SK-N-SH treated with all-trans-retinoic acid at 6 μM for 48 hours (cell line): ENCODE data around the gene GRID1.

Experiments used
- ATAC-seq: fragments of 200-7000 bp; cut with Tn5 transposase; 3 replicates; pipeline ENCODE4 v1.9.1; 2020; ENCODE audit warnings: mild to moderate bottlenecking, moderate library complexity
- ARNTL ChIP-seq: fragments of 450-650 bp; formaldehyde crosslinking; IDR thresholded peaks from 2 replicates; pipeline ENCODE4 v1.5.0; 2020; ENCODE audit warnings: low read depth, mild to moderate bottlenecking, moderate library complexity, borderline replicate concordance
- BACH2 ChIP-seq: fragments of 250-450 bp; sonication (Bioruptor Pico); IDR thresholded peaks from 2 replicates; pipeline ENCODE4 v1.9.0; 2021; ENCODE audit warnings: mild to moderate bottlenecking, borderline replicate concordance
- CSRNP3 ChIP-seq: fragments of 250-450 bp; sonication (Bioruptor Pico); IDR thresholded peaks from 2 replicates; pipeline ENCODE4 v1.5.1; 2021; ENCODE audit warnings: mild to moderate bottlenecking, moderate library complexity
- ESRRG ChIP-seq: fragments of 250-450 bp; sonication (Bioruptor Pico); IDR thresholded peaks from 2 replicates; pipeline ENCODE4 v1.6.1; 2021; ENCODE audit warnings: mild to moderate bottlenecking
- GLIS3 ChIP-seq: fragments of 250-450 bp; sonication (Bioruptor Pico); IDR thresholded peaks from 2 replicates; pipeline ENCODE4 v1.5.0; 2020; ENCODE audit warnings: mild to moderate bottlenecking, moderate library complexity
- ISL1 ChIP-seq: fragments of 250-450 bp; sonication (Bioruptor Pico); IDR thresholded peaks from 2 replicates; pipeline ENCODE4 v2.1.2; 2022; ENCODE audit warnings: mild to moderate bottlenecking, moderate library complexity
- OSR1 ChIP-seq: fragments of 250-450 bp; sonication (Bioruptor Pico); IDR thresholded peaks from 2 replicates; pipeline ENCODE4 v1.8.0; 2022; ENCODE audit warnings: moderate library complexity, mild to moderate bottlenecking, inconsistent platforms
- PATZ1 ChIP-seq: fragments of 250-450 bp; sonication (Bioruptor Pico); IDR thresholded peaks from 2 replicates; pipeline ENCODE4 v1.8.0; 2020; ENCODE audit warnings: mild to moderate bottlenecking, moderate library complexity, borderline replicate concordance
- POU6F1 ChIP-seq: fragments of 250-450 bp; sonication (Bioruptor Pico); IDR thresholded peaks from 2 replicates; pipeline ENCODE4 v1.8.0; 2021; ENCODE audit warnings: low read depth, mild to moderate bottlenecking, moderate library complexity, borderline replicate concordance
- PPARA ChIP-seq: fragments of 250-450 bp; sonication (Bioruptor Pico); IDR thresholded peaks from 2 replicates; pipeline ENCODE4 v1.5.0; 2020; ENCODE audit warnings: mild to moderate bottlenecking, borderline replicate concordance
- RARB ChIP-seq: fragments of 250-450 bp; sonication (Bioruptor Pico); IDR thresholded peaks from 2 replicates; pipeline ENCODE4 v1.8.0; 2021; ENCODE audit warnings: mild to moderate bottlenecking, moderate library complexity
- TCF4 ChIP-seq: fragments of 250-450 bp; sonication (Bioruptor Pico); IDR thresholded peaks from 2 replicates; pipeline ENCODE4 v1.8.0; 2021; ENCODE audit warnings: mild to moderate bottlenecking, moderate library complexity, borderline replicate concordance
- TOX ChIP-seq: fragments of 250-450 bp; sonication (Bioruptor Pico); IDR thresholded peaks from 2 replicates; pipeline ENCODE4 v1.8.0; 2021; ENCODE audit warnings: mild to moderate bottlenecking, moderate library complexity, borderline replicate concordance
- ZC3H10 ChIP-seq: fragments of 250-450 bp; sonication (Bioruptor Pico); IDR thresholded peaks from 2 replicates; pipeline ENCODE4 v1.5.1; 2021; ENCODE audit warnings: mild to moderate bottlenecking, moderate library complexity
- ZFP3 ChIP-seq: fragments of 250-450 bp; sonication (Bioruptor Pico); IDR thresholded peaks from 2 replicates; pipeline ENCODE4 v1.5.0; 2020; ENCODE audit warnings: mild to moderate bottlenecking, moderate library complexity
- ZNF565 ChIP-seq: fragments of 450-650 bp; formaldehyde crosslinking; conservative IDR thresholded peaks from 2 replicates; pipeline ENCODE4 v1.5.0; 2020; ENCODE audit warnings: low read depth, mild to moderate bottlenecking, moderate library complexity
- ZNF8 ChIP-seq: fragments of 450-650 bp; formaldehyde crosslinking; IDR thresholded peaks from 2 replicates; pipeline ENCODE4 v1.5.0; 2020; ENCODE audit warnings: mild to moderate bottlenecking, moderate library complexity
- TF ChIP-seq, protein P1 (sequence below): fragments of 250-450 bp; sonication (Bioruptor Pico); IDR thresholded peaks from 2 replicates; pipeline ENCODE4 v1.5.1; 2020; ENCODE audit warnings: low read depth, mild to moderate bottlenecking, moderate library complexity
- TF ChIP-seq, protein P2 (sequence below): fragments of 250-450 bp; sonication (Bioruptor Pico); IDR thresholded peaks from 2 replicates; pipeline ENCODE4 v1.5.0; 2020; ENCODE audit warnings: mild to moderate bottlenecking, moderate library complexity

The GRID1 gene

DNA sequence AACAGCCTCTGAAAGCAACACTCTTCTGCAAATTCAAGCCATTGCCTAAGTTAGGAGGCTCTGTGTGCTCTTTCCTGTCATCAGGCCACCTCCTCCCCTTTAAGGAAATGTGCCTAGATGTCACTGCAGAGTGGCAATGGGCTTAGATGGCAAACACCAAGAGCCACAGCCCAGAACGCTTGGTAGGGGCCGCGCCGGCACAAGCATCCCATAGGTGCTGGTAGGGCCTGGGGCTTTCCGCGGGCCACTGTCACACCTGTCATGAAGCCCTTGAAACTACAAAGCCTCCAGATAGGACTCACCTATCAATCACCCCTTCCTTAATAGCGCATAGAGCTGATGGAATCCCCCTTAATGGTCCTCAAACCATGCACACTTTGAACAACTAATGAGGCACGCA is 299.9 kb downstream of the GRID1 start (continued):
- TF ChIP-seq CSRNP3 (CRISPR knock-in tag) (no peak), ESRRG (CRISPR knock-in tag) (no peak), OSR1 (no peak)
- TF ChIP-seq, protein P1, sequence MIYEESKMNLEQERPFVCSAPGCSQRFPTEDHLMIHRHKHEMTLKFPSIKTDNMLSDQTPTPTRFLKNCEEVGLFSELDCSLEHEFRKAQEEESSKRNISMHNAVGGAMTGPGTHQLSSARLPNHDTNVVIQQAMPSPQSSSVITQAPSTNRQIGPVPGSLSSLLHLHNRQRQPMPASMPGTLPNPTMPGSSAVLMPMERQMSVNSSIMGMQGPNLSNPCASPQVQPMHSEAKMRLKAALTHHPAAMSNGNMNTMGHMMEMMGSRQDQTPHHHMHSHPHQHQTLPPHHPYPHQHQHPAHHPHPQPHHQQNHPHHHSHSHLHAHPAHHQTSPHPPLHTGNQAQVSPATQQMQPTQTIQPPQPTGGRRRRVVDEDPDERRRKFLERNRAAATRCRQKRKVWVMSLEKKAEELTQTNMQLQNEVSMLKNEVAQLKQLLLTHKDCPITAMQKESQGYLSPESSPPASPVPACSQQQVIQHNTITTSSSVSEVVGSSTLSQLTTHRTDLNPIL, result no peak

GRCh38 chr10:86065711-86066251 is 300.8 kb downstream of the GRID1 start:
- no peak for ATAC-seq
- no peak for TF ChIP-seq ISL1 (CRISPR knock-in tag)
- TF ChIP-seq OSR1, result no peak
- TF ChIP-seq POU6F1 (CRISPR knock-in tag), result no peak

GRCh38 chr10:86064931-86065662 is 301.5 kb downstream of the GRID1 start:
- TF ChIP-seq POU6F1 (CRISPR knock-in tag), result no peak
- TF ChIP-seq ZNF565 (CRISPR knock-in tag), result no peak
- TF ChIP-seq ZC3H10 (CRISPR knock-in tag), result no peak
- TF ChIP-seq ARNTL (CRISPR knock-in tag), result no peak
- no peak for TF ChIP-seq PATZ1 (CRISPR knock-in tag)
- TF ChIP-seq ESRRG (CRISPR knock-in tag), result no peak
- TF ChIP-seq, protein P1, result no peak
- TF ChIP-seq PPARA (CRISPR knock-in tag), result no peak
- no peak for TF ChIP-seq ZNF8 (CRISPR knock-in tag)
- no peak for TF ChIP-seq BACH2
- TF ChIP-seq RARB, result no peak
- no peak for TF ChIP-seq ZFP3 (CRISPR knock-in tag)
- no peak for TF ChIP-seq OSR1
- no peak for TF ChIP-seq TCF4 (CRISPR knock-in tag)
- TF ChIP-seq, protein P2, sequence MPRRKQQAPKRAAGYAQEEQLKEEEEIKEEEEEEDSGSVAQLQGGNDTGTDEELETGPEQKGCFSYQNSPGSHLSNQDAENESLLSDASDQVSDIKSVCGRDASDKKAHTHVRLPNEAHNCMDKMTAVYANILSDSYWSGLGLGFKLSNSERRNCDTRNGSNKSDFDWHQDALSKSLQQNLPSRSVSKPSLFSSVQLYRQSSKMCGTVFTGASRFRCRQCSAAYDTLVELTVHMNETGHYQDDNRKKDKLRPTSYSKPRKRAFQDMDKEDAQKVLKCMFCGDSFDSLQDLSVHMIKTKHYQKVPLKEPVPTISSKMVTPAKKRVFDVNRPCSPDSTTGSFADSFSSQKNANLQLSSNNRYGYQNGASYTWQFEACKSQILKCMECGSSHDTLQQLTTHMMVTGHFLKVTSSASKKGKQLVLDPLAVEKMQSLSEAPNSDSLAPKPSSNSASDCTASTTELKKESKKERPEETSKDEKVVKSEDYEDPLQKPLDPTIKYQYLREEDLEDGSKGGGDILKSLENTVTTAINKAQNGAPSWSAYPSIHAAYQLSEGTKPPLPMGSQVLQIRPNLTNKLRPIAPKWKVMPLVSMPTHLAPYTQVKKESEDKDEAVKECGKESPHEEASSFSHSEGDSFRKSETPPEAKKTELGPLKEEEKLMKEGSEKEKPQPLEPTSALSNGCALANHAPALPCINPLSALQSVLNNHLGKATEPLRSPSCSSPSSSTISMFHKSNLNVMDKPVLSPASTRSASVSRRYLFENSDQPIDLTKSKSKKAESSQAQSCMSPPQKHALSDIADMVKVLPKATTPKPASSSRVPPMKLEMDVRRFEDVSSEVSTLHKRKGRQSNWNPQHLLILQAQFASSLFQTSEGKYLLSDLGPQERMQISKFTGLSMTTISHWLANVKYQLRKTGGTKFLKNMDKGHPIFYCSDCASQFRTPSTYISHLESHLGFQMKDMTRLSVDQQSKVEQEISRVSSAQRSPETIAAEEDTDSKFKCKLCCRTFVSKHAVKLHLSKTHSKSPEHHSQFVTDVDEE (CRISPR knock-in tag), result no peak
- no peak for TF ChIP-seq TOX (CRISPR knock-in tag)
- TF ChIP-seq GLIS3 (CRISPR knock-in tag), result no peak
- ATAC-seq, result no peak
